Measurements from ENCODE around the gene C2CD4D. TPM values are rescaled to one million over a fixed set of nuclear protein-coding genes. Genes with fewer than 3 reads are reported as not detected.

C2CD4D gene
- polyA plus RNA-seq (2012; ENCODE audit: insufficient read length, low read depth): not detected

- no peak for TF ChIP-seq REST (IDR thresholded peaks at IDR 0.05; ENCODE audit: insufficient read depth in 1 of 2, low read depth in 2 of 2, low read length in 2 of 2)
- TF ChIP-seq FOXP2 (optimal IDR thresholded peaks at IDR 0.05; ENCODE audit: borderline replicate concordance, extremely low read depth, extremely low read length, insufficient read depth): no peak
- no peak for TF ChIP-seq POLR2AphosphoS5 (IDR thresholded peaks at IDR 0.05; ENCODE audit: low read depth, low read length)
These were observed at the start of gene C2CD4D for GRCh38 chr1:151839457-151840403. TSS of gene C2CD4D (minus strand) at chr1:151839820. CDS start at chr1:151838989, 831 bp downstream.

- no peak for TF ChIP-seq FOXP2 (optimal IDR thresholded peaks at IDR 0.05; ENCODE audit: borderline replicate concordance, extremely low read depth, extremely low read length, insufficient read depth)
These were observed 49.5 kb upstream of the C2CD4D start for GRCh38 chr1:151888972-151889570.

- TF ChIP-seq POLR2AphosphoS5 (IDR thresholded peaks at IDR 0.05; ENCODE audit: low read depth, low read length): no peak
- no peak for TF ChIP-seq SIN3A (IDR thresholded peaks at IDR 0.05; ENCODE audit: borderline replicate concordance, insufficient read depth, low read length)
- no peak for TF ChIP-seq REST (IDR thresholded peaks at IDR 0.05; ENCODE audit: insufficient read depth in 1 of 2, low read depth in 2 of 2, low read length in 2 of 2)
- no peak for TF ChIP-seq TAF1 (IDR thresholded peaks at IDR 0.05; ENCODE audit: borderline replicate concordance, insufficient read depth, low read length)
- no peak for TF ChIP-seq FOXP2 (optimal IDR thresholded peaks at IDR 0.05; ENCODE audit: borderline replicate concordance, extremely low read depth, extremely low read length, insufficient read depth)
These were observed 47.4 kb upstream of the C2CD4D start for GRCh38 chr1:151887028-151887427.

GRCh38 chr1:151885479-151885878 is 45.9 kb upstream of the C2CD4D start:
- TF ChIP-seq SIN3A (IDR thresholded peaks at IDR 0.05; ENCODE audit: borderline replicate concordance, insufficient read depth, low read length): no peak
- no peak for TF ChIP-seq POLR2AphosphoS5 (IDR thresholded peaks at IDR 0.05; ENCODE audit: low read depth, low read length)
- TF ChIP-seq FOXP2 (optimal IDR thresholded peaks at IDR 0.05; ENCODE audit: borderline replicate concordance, extremely low read depth, extremely low read length, insufficient read depth): no peak
- TF ChIP-seq TAF1 (IDR thresholded peaks at IDR 0.05; ENCODE audit: borderline replicate concordance, insufficient read depth, low read length): no peak
- TF ChIP-seq REST (IDR thresholded peaks at IDR 0.05; ENCODE audit: insufficient read depth in 1 of 2, low read depth in 2 of 2, low read length in 2 of 2): no peak

GRCh38 chr1:151882466-151882865 is 42.8 kb upstream of the C2CD4D start:
- no peak for TF ChIP-seq POLR2AphosphoS5 (IDR thresholded peaks at IDR 0.05; ENCODE audit: low read depth, low read length)
- no peak for TF ChIP-seq TAF1 (IDR thresholded peaks at IDR 0.05; ENCODE audit: borderline replicate concordance, insufficient read depth, low read length)
- no peak for TF ChIP-seq FOXP2 (optimal IDR thresholded peaks at IDR 0.05; ENCODE audit: borderline replicate concordance, extremely low read depth, extremely low read length, insufficient read depth)
- no peak for TF ChIP-seq REST (IDR thresholded peaks at IDR 0.05; ENCODE audit: insufficient read depth in 1 of 2, low read depth in 2 of 2, low read length in 2 of 2)
- TF ChIP-seq SIN3A (IDR thresholded peaks at IDR 0.05; ENCODE audit: borderline replicate concordance, insufficient read depth, low read length): no peak
